Mucosa of rectum (tissue), 2 donors: ENCODE results near the gene PAPSS2.
A peak's percentile ranks its signal among the peaks of the same experiment; 100 is the strongest.
"Not testable (repeated sequence)": the region's sequence is repeated elsewhere in the genome, so short reads cannot be mapped to it uniquely, and the experiment has no call there.

Experiments used
- H3K27ac ChIP-seq, 2 donors: one replicate each; pipeline ENCODE4 v1.7.0; 2013; ENCODE audit warnings: inconsistent platforms in 2 of 2, low read depth in 2 of 2, low read length in 2 of 2
- H3K27me3 ChIP-seq, 2 donors: one replicate each; pipeline ENCODE4 v1.7.0; 2013; ENCODE audit warnings: low read length in 2 of 2; ENCODE audit not compliant: control insufficient read depth in 2 of 2, insufficient read depth in 2 of 2
- H3K36me3 ChIP-seq, 2 donors: one replicate each; pipeline ENCODE4 v1.7.0; 2013; ENCODE audit warnings: low read length in 2 of 2; ENCODE audit not compliant: control insufficient read depth in 2 of 2, insufficient read depth in 2 of 2
- H3K4me1 ChIP-seq, 2 donors: one replicate each; pipeline ENCODE4 v1.7.0; 2013; ENCODE audit warnings: low read length in 2 of 2, mild to moderate bottlenecking in 1 of 2; ENCODE audit not compliant: control insufficient read depth in 2 of 2, insufficient read depth in 2 of 2
- H3K4me3 ChIP-seq, 2 donors: one replicate each; pipeline ENCODE4 v1.7.0; 2013; ENCODE audit warnings: low read length in 2 of 2
- H3K9ac ChIP-seq, 2 donors: one replicate each; pipeline ENCODE4 v1.7.0; 2013; ENCODE audit warnings: low read length in 2 of 2, low read depth in 1 of 2, mild to moderate bottlenecking in 1 of 2
- H3K9me3 ChIP-seq, 2 donors: one replicate each; pipeline ENCODE4 v1.7.0; 2013; ENCODE audit warnings: low read length in 2 of 2; ENCODE audit not compliant: control insufficient read depth in 2 of 2
- donor health status: healthy.
- donor health status: Normal muscosa, but diverticular disease.

PAPSS2 gene

DNA sequence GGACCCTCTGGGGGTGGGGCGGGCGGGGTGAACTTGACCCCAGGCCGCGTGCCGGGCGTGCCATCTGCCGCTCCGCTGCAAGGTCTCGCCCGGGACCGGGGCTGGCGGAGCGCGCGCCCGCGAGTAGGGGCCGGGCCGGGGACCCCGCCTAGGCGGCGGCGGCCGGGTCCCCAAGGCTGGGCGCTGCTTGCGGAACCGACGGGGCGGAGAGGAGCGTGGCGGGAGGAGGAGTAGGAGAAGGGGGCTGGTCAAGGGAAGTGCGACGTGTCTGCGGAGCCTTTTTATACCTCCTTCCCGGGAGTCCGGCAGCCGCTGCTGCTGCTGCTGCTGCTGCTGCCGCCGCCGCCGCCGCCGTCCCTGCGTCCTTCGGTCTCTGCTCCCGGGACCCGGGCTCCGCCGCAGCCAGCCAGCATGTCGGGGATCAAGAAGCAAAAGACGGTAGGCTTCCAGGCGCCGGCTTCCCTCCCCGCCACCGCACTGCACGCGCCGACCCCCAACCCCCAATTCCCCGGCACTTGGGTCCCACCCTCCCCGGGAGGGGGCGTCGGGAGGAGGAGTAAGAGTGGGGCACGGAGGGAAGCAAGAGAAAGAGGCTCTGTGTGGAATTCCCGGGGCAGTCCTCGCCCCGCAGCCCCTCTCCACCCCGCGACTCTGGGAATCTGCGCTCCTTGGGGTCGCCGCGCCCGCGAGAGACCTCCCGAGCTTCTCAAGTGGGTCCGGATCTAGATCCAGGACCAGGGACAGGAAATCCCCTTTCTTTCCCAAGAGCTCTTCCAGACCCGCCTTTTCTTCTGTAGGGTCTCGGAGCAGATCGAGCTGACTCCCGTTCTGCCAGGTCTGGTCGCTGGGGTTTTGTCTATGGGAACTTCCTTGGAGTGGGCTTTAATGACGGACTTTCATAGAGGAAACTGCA lies at the start of gene PAPSS2:
Gene PAPSS2, plus strand, starts transcription at position 308 of the 913 bp plus-strand sequence. Its CDS starts 104 bp downstream, at position 412.
- Histone ChIP-seq H3K27ac (peak within 1 kb of the TSS; percentile 71 to 84), H3K9me3 (no peaks in the 10 kb centered on the region), H3K27me3 (peaks cover 0 to 2% of the 10 kb centered on the region in 2 donors), H3K9ac (peak within 1 kb of the TSS; percentile 82 to 86), H3K4me3 (peak within 1 kb of the TSS; percentile 89 to 95), H3K36me3 (no peaks in the 10 kb centered on the region), H3K4me1 (peaks cover 8 to 17% of the 10 kb centered on the region in 2 donors)

- not testable (repeated sequence) for H3K36me3 ChIP-seq, H3K4me3 ChIP-seq, H3K4me1 ChIP-seq, H3K27me3 ChIP-seq, H3K9ac ChIP-seq, H3K27ac ChIP-seq, H3K9me3 ChIP-seq
Measured at GRCh38 chr10:87611341-87611740, 48.3 kb upstream of the PAPSS2 start.

DNA sequence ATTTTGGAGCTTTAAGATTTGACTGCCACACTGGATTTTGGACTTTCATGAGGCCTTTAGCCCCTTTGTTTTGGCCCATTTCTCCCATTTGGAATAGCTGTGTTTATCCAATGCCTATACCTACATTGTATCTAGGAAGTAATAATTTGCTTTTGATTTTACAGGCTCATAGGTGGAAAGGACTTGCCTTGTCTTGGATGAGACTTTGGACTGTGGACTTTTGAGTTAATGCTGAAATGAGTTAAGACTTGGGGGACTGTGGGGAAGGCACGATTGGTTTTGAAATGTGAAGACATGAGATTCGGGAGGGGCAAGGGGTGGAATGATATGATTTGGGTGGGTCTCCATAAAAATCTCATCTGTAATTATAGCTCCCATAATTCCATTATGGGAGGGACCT lies 47.6 kb upstream of the PAPSS2 start:
- H3K36me3 ChIP-seq, result no peaks in the 10 kb centered on the region
- H3K27me3 ChIP-seq, result no peaks in the 10 kb centered on the region
- no peaks in the 10 kb centered on the region for H3K9me3 ChIP-seq
- H3K27ac ChIP-seq, result no peak overlapping the region
- H3K9ac ChIP-seq, result no peak overlapping the region
- no peak overlapping the region for H3K4me3 ChIP-seq
- peaks cover 0 to 6% of the 10 kb centered on the region in 2 donors for H3K4me1 ChIP-seq

DNA sequence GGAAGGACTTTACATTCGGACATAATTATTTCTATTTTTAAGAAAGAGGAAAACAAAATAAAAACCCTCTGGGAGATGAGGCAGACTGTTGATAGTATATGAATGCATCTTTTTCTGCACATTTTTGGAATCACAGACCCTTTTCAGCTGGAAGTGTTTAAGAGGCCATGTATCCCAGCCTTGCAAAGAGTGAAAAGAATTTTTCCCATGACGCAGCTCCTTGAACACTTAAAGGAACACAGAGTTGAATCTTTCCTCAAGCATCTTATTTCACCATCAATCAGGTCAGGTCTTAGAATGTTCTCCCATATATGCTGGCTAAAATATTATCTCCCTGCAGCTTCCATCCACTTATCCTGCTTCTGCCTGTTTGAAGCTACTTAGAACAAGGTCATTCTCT lies 45.9 kb upstream of the PAPSS2 start:
- no peak overlapping the region for H3K4me3 ChIP-seq
- H3K9ac ChIP-seq, result no peak overlapping the region
- no peak overlapping the region for H3K27ac ChIP-seq
- no peaks in the 10 kb centered on the region for H3K36me3 ChIP-seq
- H3K4me1 ChIP-seq, result peaks cover 0 to 10% of the 10 kb centered on the region in 2 donors
- H3K9me3 ChIP-seq, result no peaks in the 10 kb centered on the region
- no peaks in the 10 kb centered on the region for H3K27me3 ChIP-seq

DNA sequence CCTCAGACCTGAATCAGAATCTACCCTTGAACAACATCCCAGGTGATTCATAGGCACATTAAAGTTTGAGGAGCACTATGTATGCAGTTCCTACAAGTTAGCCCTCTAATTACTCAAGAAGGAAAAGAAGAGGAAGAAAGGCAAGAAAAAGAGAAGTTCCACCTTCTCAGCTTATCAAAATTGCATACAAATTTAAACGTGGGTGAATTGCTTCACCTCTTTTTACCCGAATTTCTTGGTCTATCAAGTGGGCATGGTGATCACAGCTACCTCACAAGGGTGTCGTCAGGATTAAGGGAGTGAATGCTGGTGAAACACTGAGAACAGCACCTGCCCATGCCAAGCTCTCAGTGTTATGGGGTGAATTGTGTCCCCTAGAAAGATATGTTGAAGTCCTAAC lies 43.8 kb upstream of the PAPSS2 start:
- Histone ChIP-seq H3K9me3 (no peaks in the 10 kb centered on the region), H3K4me3 (no peak overlapping the region), H3K4me1 (peaks cover 2 to 15% of the 10 kb centered on the region in 2 donors), H3K36me3 (no peaks in the 10 kb centered on the region), H3K9ac (no peak overlapping the region), H3K27me3 (no peaks in the 10 kb centered on the region), H3K27ac (no peak overlapping the region)

GRCh38 chr10:87617503-87617902 lies 42.2 kb upstream of the PAPSS2 start:
- Histone ChIP-seq H3K4me3 (no peak overlapping the region), H3K9me3 (no peaks in the 10 kb centered on the region), H3K4me1 (peaks cover 2 to 9% of the 10 kb centered on the region in 2 donors), H3K27me3 (no peaks in the 10 kb centered on the region), H3K27ac (no peak overlapping the region), H3K9ac (no peak overlapping the region), H3K36me3 (no peaks in the 10 kb centered on the region)

DNA sequence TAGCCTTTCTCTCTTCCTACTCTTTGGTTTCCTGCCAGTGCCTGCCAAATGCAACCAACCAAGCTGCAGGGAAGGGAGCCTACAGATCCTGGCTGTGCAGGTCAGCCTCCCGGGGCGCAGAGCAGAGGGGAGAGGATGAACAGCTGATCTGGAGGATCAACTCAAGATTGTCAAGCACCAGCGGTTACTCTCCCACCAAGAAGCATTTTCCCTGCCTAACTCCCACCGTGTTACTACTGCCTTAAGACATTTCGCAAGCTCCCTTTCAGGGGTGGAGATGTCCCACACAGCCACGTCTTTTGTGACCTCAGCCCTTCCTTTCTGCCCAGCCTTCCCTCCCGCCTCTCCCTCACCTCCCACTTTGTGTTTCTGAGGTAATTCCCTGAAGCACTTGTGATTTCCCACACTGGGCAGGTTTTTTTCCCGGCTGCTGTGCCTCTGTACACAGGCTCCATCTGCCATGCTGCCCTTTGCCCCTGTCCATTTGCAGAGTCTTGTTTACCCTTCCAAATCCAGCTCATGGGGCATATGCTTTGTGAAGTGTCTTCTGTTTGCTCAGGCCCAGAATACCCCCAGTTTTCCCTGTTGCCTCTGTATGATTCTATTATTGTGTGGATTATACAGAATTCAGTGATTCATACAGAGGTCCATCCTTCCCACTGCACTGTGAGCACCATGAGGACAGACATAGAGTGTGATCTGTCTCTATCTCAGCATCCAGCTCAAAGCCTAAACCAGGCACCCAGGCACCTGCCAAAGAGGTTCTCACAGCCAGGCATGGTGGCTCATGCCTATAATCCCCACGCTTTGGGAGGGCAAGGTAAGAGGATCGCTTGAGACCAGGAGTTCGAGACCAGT lies 40.9 kb upstream of the PAPSS2 start:
- H3K27me3 ChIP-seq, result no peaks in the 10 kb centered on the region

GRCh38 chr10:87619705-87620104 lies 40.0 kb upstream of the PAPSS2 start:
- Histone ChIP-seq H3K4me1 (peaks cover 2 to 11% of the 10 kb centered on the region in 2 donors), H3K36me3 (no peaks in the 10 kb centered on the region), H3K9ac (no peak overlapping the region), H3K27me3 (no peaks in the 10 kb centered on the region), H3K27ac (no peak overlapping the region), H3K9me3 (no peaks in the 10 kb centered on the region), H3K4me3 (no peak overlapping the region)

More for the DNA sequence above, 40.9 kb upstream of the PAPSS2 start:
- Histone ChIP-seq H3K36me3 (no peaks in the 10 kb centered on the region), H3K4me1 (peaks cover 2 to 9% of the 10 kb centered on the region in 2 donors), H3K9ac (no peak overlapping the region), H3K4me3 (peak overlapping the region in 1 of 2 donors; percentile 23), H3K27ac (peak overlapping the region in 1 of 2 donors; percentile 23), H3K9me3 (no peaks in the 10 kb centered on the region)

DNA sequence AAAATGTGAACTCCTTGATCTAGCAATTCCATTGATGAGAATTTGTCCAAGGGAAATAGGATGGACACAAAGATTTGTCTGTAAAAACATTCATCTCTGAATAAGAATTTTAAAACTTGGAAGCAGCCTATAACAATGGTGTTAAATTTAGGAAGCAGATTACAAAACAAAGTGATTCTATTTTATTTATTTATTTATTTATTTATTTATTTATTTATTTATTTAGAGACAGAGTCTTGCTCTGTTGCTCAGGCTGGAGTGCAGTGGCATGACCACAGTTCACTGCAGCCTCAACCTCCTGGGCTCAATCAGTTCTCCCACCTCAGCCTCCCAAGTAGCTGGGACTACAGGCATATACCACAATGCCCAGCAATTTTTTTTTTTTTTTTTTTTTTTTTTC lies 38.2 kb upstream of the PAPSS2 start:
- not testable (repeated sequence) for H3K9me3 ChIP-seq

More for the DNA sequence above, 38.2 kb upstream of the PAPSS2 start:
- peaks cover 2 to 11% of the 10 kb centered on the region in 2 donors for H3K4me1 ChIP-seq
- not testable (repeated sequence) for H3K27me3 ChIP-seq, H3K36me3 ChIP-seq, H3K9ac ChIP-seq, H3K4me3 ChIP-seq, H3K27ac ChIP-seq
